ACHN (cell line): ENCODE measurements around the gene NT5DC2.

Experiments used
- DNase-seq: peaks from one replicate; pipeline ENCODE4 v3.0.0-alpha.2; 2015
- in situ Hi-C: cut with HindIII; loops from 2 replicates; pipeline ENCODE4 v1.10.0; 2017; ENCODE audit warnings: low sequenced_read_pairs, low pct_ligation_motif_present, low pct_unique_long_range_greater_than_20kb

The NT5DC2 gene

GRCh38 chr3:52539010-52539653 is 5.5 kb upstream of the NT5DC2 start:
- in situ Hi-C loops: no loop called here
- DNase-seq: no peak

- in situ Hi-C loops: no loop called here
Measured at GRCh38 chr3:52537726-52538421, 4.2 kb upstream of the NT5DC2 start.

GRCh38 chr3:52537165-52537620 is 3.5 kb upstream of the NT5DC2 start:
- in situ Hi-C loops: no loop called here

More at GRCh38 chr3:52537726-52538421, 4.2 kb upstream of the NT5DC2 start:
- no peak for DNase-seq

GRCh38 chr3:52536369-52537164 is 2.9 kb upstream of the NT5DC2 start, which contains the start of gene UQCC5:
TSS of gene UQCC5 (plus strand) at chr3:52536605. CDS start at chr3:52536756, 151 bp downstream.
- DNase-seq: peak; percentile 97
- in situ Hi-C loops: no loop called here

More at GRCh38 chr3:52537165-52537620, 3.5 kb upstream of the NT5DC2 start:
- no peak for DNase-seq

GRCh38 chr3:52536112-52536368 is 2.4 kb upstream of the NT5DC2 start:
- DNase-seq: no peak
- in situ Hi-C loops: no loop called here

- in situ Hi-C loops: no loop called here
- DNase-seq: no peak
Measured at GRCh38 chr3:52535411-52536111, 1.9 kb upstream of the NT5DC2 start.

GRCh38 chr3:52534281-52535183 is 875 bp upstream of the NT5DC2 start:
- in situ Hi-C loops: no loop called here
- no peak for DNase-seq

GRCh38 chr3:52532838-52533622 is 627 bp downstream of the NT5DC2 start:
- in situ Hi-C loops: no loop called here
- DNase-seq: peak; percentile 17

- DNase-seq: no peak
- in situ Hi-C loops: no loop called here
Measured at GRCh38 chr3:52532517-52532837, 1.2 kb downstream of the NT5DC2 start.

GRCh38 chr3:52531860-52532516 is 1.7 kb downstream of the NT5DC2 start:
- no peak for DNase-seq
- in situ Hi-C loops: no loop called here

GRCh38 chr3:52530918-52531826 is 2.5 kb downstream of the NT5DC2 start:
- DNase-seq: no peak

GRCh38 chr3:52529376-52530333 is 4.0 kb downstream of the NT5DC2 start:
- in situ Hi-C loops: no loop called here
- no peak for DNase-seq

More at GRCh38 chr3:52530918-52531826, 2.5 kb downstream of the NT5DC2 start:
- in situ Hi-C loops: no loop called here

GRCh38 chr3:52528586-52529375 is 4.9 kb downstream of the NT5DC2 start:
- in situ Hi-C loops: no loop called here
- DNase-seq: no peak
